T-helper 22 cell (primary cell): Measurements from ENCODE around the gene CD248.

Source experiments
- DNase-seq: peaks from one replicate; pipeline ENCODE4 v3.0.0-alpha.2; 2020; ENCODE audit warnings: low read depth

Gene CD248

DNA sequence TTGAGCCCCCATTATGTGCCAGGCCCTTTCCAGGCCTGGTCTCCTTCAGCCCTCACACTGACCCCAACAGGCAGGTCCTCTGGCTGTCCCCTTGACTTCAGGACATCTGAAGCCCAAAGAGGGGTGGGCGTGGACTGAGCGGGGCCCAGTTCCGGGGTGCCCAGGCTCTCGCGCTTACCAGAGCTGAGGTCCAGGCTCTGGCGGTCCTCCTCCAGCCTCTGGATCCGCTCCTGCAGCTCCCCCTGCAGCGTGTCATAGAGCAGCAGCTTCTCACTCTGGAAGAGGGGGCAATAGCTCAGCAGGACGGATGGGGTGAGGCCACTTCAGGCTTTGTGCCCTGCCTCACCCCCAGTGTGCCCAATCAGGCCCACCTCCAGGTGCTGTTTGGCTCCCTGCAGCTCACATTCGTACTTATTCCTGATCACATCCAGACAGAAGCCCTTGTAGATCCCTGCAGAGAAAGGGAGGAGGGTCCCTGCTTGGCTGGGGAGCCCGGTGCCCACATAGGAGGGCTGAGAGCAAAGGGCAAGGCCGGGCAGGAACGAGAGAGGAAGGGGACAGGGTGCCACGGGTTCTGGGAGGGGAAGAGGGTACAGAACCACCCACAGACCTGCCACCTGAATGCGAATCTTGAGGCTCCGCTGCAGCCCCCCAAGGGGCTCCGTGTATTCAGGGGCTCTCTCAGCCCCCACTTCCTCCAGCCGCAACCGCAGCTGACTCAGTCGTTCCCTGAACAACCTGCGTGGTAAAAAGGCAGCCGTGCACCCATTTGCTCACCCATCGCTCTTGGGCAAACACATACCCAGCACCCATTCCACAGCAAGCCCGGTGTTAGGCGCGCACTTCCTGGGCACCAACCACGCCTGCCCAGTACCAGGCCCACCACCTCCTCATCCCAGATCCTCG lies 24.0 kb upstream of the CD248 start:
- no peak for DNase-seq

DNA sequence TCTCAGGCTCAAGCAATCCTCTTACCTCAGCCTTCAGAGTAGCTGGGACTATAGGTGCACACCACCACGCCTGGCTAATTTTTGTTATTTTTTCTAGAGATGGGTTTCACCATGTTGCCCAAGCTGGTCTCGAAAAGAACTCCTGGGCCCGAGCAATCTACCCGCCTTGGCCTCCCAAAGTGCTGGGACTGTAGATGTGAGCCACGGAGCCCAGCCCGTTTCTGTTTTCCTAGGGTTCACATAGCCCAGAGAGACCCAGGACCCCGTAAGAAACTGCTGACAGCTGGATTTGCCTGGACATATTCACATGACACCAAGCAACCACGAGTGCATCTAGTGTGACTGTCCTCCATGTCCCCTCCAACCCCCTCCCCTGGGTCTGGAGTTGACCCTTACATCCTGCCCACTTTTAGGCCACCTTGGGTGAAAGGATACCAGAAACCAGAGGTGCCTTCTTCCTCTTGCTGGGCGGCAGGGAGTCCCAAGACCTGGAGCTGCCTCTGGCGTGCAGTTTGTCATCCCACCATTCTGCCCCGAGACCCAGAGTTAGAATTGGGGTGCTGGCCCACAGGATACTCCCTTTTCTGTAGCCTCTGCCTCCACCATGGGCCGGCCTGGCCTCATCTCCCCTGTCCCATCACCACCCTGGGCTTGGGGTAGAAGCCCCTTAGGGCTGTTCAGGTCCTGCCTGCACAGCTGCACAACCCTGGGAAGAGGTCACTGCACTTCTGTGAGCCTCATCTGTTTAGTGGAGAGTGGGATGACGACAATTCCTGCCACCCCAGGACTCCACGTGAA lies 23.0 kb upstream of the CD248 start:
- no peak for DNase-seq

DNA sequence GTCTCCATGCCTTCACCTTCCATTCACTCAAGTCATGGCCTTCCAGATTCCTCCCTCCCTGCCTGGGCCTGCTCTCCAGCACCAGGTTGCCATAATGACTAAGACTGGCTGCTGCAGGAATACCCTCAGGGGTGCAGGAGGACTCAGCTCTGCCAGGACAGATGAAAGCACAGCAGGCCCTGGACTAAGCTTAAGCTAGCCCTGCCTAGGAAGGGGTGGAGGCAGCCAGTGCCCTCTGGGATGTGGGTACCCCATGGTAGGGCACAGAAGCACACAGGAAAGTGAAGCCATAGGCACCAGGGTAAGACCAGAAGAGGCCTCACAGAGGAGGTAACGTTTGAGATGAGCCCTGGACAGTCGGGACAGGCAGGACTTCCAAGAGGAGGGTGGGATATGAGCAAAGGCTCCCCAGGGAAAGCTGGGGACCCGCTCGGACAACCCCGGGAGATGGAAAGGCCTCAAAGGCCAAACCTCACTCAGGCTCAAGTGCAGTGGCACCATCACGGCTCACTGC lies 22.4 kb upstream of the CD248 start:
- DNase-seq = no peak

DNA sequence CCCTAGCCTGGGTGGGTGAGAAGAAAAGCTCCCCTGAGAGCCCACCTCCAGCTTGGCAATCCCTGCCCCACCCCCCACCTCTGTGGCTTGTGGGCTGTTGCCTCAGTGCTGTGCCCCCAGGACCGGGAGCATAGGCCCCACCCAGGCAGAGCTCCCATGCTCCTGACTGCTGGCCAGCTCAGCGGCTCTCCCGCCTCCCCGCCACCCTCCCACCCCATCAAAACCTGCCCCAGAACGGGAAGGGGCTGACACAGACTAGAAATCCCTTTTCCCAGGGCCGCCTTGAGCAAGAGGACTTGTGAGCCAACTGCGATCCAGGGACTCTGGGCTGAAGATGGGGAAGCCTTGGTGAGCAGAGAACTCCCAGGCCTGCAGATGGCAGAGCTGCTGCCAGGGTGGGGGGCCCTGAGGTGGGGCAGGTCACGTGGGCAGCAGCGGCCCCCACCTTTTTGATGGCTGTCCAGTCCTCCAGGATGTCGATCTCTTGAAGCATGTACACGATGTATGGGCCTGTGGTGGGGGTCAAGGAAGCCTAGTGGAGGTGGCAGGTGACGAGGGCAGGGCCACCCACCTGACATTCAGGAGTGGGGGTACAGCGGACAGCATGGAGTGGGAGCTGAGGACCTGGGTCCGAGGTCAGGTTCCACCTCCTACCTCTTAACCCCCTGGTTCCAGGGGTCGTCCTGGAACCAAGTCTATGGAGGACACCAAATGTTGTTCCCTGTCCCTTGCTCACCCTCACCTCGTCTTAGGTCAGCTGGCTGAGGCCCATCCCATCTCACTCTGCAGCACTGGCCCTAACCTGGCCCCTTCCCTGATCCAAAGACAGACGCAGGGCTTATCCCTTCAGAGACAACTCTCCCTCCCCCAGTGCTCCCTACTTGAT lies 21.7 kb upstream of the CD248 start:
- DNase-seq = no peak

DNA sequence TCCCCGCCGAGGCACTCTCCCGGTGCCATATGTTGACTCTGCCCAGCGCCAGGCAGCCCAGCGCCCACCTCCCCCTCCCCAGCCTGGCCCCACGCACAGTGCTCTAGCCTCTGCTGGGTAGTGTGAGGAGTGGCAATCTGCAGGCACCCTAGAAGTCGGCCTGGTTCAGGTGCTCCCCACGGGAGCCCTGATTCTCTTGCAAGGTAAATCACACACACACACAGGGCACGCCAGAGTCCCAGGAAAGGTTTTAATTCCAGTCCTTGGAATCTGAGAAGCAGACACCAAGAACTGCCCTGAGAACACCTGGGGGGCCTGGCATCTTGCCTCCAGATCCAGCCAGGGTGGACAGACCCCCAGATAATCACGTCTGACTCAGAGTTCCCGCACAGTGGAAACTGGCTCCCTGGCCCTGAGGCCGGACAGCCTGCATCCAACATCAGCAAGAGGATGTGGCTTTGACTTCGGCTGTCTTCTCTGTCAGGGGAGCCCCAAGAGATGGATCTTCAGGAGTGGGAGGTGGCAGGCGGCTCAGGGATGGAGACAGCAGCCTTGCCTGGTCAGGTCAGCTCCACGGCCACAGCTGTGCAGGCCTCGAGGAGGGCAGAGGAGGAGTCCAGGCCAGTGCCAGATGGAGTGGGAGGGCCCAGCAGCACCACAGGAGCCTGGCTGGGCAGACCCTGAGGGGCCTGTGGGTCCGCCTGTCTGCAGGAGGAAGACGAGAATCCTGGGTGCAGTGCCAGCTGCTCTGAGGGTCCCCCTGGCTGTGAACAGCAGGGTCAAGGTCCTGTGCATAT lies 20.5 kb upstream of the CD248 start:
- no peak for DNase-seq

DNA sequence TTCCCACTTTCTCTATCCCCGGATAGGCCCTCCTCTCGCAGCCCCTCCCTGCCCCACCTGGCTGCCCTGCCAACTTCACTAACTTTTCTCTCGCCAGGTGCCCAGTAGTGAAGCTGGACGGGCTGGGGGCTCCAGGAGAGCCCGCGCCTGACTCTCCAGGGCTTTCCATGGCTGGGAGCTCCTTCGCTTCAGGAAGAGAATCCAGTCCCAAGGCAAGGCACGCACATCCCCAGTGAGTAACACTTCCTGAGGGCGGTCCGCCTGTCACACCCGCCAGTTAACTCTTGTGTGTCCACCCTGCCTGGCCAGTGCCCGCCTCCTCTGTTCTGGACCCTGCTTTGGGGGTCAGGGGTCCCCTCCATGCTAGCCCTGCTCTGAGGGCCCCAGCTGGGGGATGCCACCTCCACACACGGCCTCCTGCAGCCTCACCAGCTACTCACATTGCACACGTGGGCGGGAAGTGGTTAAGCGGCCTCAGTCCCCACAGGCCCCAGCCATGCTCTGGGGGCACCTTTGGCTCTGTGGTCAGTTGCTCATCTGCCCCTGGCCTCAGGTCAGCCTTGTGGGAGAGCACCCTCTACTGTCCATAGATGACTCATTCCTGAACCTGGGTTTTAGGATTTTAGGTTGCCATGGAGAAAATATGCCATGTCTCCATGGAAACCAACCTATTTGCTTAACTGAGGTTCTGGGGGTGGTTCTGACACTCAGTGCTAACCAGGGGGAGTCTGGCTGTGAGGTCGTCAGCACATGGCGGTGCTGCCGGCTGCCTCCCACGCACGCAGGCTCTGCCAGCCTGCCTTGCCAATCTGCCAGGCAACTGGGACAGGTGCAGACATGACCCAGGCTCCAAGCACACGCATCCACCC lies 19.6 kb upstream of the CD248 start, which contains the start of gene RIN1:
Gene RIN1 (minus strand): TSS at position 201 of the 869 bp plus-strand sequence. CDS start 32 bp downstream, at position 169.
- DNase-seq = no peak

DNA sequence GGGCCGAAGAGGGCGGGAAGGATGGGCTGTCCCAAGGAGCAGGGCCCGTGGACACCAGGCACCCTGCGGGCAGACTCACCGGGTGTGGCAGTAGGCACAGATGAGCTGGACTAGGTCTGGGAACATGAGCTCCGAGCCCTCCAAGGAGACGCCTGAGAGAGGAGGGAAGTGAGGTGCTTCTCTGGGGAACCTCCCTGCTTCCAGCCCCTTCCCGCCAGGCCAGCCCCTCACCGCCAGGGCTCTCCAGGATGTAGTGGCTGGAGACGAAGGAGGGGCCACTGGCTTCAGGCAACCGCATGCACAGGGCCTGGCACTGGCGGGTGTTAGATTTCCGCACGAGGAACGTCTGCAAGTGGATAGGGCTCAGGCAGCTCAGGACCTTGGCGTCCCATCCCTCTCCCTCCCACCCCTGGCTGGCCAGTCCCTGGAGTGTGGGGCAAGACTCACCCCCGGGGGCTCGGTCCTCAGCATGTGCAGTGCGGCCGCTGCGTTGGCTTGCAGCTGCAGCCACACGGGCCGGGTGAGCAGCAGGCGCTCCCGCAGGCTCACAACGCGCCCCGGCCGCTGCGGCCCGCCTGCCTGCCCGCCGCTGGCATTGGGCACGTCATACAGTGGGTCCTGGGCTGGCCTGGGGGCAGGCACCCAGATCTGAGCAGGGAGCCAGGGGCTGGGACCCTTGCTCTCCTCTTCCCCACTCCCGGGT lies 18.8 kb upstream of the CD248 start:
- no peak for DNase-seq

DNA sequence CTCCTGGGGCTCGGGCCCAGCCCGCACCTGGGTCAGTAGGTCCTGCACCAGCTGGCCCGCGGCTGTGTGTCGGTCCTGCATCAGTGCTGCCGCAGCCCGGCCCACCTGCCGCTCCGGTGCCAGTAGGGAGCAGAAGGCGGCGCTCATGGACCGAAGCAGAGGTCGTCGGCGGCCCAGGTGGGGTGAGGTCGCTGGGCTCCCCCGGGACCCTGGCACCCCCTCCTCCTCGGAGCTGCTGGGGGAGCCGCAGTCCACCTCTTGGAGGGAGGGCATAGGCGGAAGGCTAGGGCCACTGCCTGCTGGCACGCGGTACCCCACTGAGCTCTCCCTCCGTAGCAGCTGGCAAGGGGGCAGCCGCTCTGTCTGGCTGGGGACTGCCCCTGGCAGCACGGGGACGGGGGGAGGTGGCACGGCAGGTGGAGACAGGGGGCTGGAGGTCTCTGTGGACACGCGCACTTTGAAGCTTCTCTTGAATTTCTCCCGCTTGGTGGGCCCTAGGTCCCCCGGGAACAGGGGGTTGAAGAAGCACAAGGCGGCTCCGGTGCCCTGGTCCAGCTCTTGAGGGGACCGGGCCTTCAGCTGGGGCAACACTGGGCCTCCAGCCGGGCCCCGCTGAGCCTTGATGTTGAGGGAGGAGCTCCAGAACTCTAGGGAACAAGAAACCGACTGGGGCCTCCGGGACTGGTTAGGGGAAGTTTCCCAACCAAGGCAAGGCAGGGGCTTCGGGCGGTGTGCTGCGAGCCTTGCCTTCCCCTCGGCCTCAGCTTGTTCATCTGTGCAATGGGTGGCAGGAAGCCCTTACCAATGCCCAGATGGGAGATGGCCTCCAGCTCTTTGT lies 18.0 kb upstream of the CD248 start:
- DNase-seq = no peak

DNA sequence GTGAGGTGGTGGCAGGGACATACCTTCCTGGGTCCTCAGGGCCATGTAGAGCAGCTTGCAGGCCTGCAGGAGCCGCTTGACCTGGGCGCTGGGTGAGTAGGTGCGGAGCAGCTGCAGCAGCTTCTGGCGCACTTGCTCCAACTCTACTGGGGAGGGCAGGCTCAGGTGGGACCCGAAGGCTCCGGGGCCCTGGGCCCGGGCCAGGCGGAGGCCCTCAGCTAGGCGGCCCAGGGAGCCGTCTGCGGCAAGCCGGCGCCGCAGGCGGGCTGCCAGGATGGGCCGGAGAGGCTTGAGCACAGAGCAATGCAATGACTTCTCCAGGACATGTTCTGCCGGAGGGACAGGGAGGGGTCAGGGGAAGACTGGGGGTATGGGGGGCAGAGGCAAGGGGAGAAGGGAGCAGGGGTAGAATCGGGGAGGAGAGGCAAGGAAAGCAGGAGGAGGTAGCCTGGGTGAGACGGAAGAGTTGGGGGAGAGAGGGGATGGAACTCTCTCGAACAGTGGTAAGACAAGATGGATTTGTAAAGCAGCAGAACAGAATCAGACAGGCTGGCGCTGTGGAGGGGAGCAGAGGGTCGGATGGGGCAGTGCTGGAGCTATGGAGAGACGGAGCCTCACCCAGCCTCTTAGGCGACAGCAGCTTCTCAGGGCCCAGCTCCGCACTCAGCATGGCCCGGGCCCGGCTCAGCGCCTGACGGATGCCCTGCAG lies 17.2 kb upstream of the CD248 start:
- DNase-seq = no peak

DNA sequence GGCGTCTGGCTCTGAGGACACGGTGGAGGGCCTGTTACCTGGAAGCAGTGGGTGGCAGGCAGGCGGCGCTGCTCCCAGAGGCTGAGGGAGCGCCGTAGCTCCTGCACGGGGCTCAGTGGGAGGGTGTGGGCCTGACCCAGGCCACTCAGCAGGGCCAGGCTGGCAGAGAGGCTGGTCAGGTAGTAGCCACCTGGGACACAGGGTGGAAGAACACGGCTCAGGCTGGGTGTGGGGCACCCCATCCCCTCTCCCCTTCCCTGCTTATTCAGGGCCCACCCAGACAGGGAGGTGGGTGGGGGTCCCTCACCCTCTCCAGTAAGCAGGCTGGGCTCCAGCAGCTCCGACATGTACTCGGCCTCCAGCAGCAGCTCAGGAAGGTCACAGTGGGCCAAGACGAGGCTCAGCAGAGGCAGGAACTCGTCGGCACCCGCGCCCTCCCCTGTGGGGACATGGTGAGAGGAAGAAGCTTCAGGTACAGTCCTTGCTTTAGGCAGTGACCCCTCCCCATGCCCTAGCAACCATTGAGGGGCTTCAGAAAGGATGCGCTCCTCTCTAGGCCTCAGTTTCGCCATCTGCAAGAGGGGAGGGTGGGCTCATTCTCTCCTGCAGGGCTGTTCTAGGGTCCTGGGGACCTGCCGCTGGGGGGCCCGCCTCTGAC lies 16.5 kb upstream of the CD248 start:
- no peak for DNase-seq

DNA sequence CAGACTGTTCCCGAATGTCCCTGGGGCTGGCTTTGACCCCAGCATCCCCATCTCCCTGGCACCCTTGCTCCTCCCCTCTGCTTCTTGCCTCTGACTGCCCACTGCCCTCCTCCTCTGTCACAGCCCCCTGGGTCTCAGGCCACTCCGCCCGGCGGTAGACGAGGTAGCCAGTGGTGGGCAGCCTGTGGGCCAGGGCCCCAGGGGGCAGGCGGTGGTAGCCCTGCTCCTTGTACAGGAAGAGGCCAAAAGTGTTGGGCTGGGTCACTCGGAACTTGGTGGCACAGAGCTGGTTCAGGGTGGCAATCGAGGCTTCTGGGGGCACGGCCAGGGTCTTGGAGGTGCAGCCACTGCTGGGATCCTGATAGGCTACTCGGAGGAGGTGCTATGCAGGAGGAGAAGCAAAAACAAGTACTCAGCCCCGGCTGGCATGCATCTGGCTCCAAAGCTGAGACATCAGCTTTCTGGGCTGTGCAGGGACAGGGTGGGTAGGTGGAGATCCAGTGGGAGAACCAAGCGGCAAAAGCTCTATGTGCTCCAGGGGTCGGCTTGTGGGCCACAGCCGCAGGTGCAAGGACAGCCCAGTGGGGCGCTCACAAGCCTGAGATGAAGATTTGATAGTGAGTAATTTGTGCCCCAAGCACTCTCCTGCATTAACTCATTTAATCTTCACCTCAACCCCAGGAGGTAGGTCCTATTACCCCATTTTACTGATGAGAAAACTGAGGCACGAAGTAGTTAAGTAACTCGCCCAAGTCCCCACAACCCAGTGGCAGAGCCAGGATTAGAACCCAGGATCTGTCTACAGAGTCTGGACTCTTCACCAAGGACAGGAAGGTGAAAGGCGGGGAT lies 15.8 kb upstream of the CD248 start:
- no peak for DNase-seq

DNA sequence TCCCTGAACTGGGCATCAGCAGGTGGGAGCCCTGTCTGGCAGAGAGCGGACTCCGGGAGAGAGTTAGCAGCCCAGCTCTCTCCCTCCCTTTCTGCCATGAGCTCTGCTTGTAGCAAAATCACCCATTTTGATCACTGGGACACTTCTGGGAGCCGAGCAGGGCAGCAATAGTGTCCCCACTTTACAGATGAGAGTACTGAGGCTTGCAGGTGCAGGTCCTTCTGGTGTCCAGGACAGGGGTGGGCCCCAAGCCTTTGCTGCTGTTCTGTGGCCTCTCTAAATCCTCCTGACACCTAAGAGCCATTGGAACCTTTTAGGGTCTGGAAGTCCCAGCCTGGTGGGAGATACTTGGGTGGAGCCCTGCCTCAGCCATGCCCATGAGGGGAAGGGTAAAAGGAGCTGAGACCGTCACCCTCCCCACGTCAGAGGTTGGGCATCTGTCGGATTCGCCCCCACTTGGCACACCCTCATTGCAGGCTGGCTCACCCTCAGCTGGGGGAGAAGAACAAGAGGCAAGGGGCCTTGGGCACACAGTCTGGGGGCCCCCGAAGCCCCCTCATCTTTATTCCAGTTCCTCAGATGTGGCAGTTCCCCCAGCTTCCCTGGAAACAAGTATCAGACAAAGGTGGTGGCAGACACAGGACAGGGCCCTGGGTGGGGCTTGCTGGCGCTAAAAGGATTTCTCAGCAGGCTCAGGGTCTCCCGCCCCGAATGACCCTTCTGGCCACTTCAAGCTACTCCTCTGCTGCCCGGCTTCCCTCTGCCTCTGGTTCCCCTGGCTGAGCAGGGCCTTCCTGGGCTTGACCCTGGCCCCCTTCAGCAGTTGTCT lies 14.9 kb upstream of the CD248 start:
- no peak for DNase-seq

DNA sequence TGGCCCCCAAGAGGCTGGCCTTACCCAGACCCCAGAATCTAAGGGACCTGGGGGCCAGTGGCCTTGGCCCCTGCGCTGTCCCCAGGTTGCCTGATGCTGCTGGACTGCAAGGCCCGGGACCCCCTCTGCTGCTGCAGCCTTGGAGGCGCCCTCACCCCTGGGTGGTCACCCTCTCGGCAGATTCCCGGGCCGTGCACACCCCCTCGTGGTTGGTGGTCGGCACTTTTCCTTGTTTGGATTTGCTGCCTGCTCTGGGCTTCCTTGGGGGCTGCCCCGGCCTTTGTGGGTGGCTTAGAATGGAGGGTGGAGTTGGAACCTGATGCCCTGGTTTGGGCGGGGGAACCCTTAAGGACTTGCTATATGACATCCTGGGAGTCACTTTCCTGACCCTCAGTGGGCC lies 14.1 kb upstream of the CD248 start:
- no peak for DNase-seq

DNA sequence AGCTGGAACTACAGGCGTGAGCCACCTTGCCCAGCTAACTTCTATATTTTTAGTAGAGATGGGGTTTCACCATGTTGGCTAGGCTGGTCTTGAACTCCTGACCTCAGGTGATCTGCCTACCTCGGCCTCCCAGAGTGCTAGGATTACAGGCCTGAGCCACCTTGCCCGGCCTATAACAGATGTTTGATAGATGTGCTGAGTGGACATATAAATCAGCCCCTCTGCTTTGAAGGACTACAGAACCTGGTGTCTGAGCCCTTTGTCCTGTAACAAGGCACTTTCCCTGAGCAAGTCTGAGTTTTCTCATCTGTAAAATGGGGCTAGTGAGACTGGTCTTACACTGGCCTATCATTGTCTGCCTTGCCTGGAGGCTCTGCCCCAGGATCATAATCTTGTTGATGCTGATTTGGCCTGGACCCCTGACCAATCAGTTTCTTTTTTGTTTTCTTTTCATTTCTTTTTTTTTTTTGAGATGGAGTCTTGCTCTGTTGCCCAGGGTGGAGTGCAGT lies 12.4 kb upstream of the CD248 start:
- no peak for DNase-seq
